Ureter (tissue), 1 donor: ENCODE measurements around the gene PRSS53. TPM values are rescaled to one million over a fixed set of nuclear protein-coding genes. Genes with fewer than 3 reads are reported as not detected.

ENCODE experiments used
- DNase-seq: peaks from one replicate; pipeline ENCODE4 v3.0.0-alpha.2; 2020; ENCODE audit warnings: low spot score
- total RNA-seq: library from RNA; stranded (reverse); gene quantifications from one replicate; pipeline ENCODE4 v1.2.4, GENCODE V29; 2023
- donor health status: DM: yes; HTN: yes; CAD: no.

Gene PRSS53
- total RNA-seq, 1 donor from 2014 or later = 1.2 TPM

DNA sequence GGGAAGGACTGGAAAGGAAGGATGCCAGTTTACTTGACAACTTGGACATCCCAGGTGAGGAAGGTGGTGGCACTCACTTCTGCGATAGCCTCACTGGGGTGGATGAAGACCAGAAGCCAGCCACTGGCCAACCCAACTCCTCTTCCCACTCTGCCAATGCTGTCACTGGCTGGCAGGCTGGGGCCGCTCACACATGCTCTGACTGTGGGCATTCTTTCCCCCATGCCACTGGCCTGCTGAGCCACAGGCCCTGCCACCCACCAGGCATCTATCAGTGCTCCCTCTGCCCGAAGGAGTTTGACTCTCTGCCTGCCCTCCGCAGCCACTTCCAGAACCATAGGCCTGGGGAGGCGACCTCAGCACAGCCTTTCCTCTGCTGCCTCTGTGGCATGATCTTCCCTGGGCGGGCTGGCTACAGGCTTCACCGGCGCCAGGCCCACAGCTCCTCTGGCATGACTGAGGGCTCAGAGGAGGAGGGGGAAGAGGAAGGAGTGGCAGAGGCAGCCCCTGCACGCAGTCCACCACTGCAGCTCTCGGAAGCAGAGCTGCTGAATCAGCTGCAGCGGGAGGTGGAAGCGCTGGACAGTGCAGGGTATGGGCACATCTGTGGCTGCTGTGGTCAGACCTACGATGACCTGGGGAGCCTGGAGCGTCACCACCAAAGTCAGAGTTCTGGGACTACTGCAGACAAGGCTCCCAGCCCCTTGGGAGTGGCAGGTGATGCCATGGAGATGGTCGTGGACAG, 10.0 kb downstream of the PRSS53 start:
- DNase-seq = no peak

DNA sequence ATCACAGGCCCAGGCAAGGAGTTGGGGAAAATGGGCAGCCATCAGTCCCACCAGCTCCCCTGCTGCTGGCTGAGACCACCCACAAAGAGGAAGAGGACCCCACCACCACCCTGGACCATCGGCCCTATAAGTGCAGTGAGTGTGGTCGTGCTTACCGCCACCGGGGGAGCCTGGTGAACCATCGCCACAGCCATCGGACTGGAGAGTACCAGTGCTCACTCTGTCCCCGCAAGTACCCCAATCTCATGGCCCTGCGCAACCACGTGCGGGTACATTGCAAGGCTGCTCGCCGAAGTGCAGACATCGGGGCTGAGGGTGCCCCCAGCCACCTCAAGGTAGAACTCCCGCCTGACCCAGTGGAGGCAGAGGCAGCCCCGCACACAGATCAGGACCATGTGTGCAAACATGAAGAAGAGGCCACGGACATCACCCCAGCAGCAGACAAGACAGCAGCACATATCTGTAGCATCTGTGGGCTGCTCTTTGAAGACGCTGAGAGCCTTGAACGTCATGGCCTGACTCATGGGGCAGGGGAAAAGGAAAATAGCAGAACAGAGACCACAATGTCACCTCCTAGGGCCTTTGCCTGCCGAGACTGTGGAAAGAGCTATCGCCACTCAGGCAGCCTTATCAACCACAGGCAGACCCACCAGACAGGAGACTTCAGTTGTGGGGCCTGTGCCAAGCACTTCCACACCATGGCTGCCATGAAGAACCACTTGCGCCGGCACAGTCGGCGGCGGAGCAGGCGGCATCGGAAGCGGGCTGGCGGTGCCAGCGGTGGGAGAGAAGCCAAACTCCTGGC, 10.9 kb downstream of the PRSS53 start:
- no peak for DNase-seq

DNA sequence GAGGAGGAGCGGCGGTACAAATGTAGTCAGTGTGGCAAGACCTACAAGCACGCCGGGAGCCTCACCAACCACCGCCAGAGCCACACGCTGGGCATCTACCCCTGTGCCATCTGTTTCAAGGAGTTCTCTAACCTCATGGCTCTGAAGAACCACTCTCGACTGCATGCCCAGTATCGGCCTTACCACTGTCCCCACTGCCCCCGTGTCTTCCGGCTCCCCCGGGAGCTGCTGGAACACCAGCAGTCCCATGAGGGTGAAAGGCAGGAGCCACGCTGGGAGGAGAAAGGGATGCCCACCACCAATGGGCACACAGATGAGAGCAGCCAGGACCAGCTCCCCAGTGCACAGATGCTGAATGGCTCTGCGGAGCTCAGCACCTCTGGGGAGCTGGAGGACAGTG, 11.7 kb downstream of the PRSS53 start:
- no peak for DNase-seq

DNA sequence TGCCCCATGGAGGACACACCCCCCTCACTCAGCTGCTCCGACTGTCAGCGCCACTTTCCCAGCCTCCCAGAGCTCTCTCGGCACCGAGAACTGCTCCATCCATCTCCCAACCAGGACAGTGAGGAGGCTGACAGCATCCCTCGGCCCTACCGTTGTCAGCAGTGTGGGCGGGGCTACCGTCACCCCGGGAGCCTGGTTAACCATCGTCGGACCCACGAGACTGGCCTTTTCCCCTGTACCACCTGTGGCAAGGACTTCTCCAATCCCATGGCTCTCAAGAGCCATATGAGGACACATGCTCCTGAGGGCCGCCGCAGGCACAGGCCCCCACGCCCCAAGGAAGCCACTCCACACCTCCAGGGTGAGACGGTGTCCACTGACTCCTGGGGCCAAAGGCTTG, 12.4 kb downstream of the PRSS53 start:
- DNase-seq = no peak

DNA sequence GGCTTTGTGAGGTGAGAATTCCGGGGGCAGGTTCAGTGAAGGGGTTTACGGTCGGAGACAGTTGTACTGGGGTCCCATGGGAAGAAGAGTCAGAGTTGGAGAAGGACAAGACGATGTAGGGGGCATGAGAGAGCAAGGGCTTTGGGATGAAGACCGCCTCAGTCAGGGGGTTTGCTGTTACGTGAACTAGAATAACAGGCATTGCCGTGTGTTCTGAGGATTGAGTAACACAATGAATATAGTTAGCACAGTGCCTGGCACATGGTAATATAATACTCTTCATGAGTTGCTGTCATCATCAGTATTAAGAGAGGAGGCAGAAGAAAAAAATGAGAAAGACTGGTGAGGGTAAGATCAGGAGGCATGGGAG, 13.9 kb downstream of the PRSS53 start:
- no peak for DNase-seq

DNA sequence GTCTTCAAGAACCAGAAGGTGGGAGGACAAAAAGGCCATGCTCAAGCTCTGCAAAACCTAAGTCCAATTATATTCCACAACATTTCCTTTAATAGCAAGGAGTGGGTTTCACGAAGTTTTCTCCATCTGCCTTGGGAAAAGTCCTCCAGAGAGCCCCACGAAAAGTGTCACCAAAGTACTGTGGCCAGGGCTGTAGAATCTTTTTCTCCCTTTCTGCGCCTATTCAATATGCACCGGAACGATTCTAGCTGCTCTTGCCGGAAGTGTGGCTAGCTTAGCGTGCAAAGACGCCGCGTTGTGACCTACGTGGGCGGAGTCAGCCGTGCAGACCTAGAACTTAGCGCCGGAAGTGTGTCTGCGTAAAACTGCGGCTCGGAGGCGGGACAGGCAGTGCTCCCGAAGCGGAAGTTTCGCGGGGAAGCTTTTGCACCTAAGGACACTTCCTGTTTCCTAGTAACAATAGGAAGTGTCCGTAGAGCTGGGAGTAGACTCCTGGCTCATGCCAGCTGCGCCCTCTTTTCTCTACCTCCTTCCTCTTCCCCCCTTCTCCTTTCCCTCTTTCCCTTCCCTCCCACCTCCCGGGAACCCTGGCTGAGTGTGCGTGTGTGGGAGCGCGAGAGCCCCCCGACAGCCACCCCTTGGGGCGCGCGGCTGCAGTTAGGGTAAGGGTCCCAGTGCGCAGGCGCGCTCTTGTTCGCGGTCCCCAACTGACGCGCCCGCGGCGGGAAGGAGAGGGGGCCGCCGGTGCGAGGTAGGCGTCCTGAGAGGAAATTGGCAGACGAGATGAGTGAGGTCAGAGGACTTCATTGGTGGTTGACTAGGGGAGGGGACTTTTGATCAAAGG, 14.6 kb downstream of the PRSS53 start, which contains the start of the genes ZNF646 and ZNF668:
TSS of gene ZNF646 (plus strand) at position 453 of the 844 bp plus-strand sequence. CDS start 1,903 bp downstream, outside the sequence.
TSS of gene ZNF668 (minus strand) at position 271 of the 844 bp plus-strand sequence. CDS start 9,781 bp downstream, outside the sequence.
- DNase-seq = peak; percentile 99

DNA sequence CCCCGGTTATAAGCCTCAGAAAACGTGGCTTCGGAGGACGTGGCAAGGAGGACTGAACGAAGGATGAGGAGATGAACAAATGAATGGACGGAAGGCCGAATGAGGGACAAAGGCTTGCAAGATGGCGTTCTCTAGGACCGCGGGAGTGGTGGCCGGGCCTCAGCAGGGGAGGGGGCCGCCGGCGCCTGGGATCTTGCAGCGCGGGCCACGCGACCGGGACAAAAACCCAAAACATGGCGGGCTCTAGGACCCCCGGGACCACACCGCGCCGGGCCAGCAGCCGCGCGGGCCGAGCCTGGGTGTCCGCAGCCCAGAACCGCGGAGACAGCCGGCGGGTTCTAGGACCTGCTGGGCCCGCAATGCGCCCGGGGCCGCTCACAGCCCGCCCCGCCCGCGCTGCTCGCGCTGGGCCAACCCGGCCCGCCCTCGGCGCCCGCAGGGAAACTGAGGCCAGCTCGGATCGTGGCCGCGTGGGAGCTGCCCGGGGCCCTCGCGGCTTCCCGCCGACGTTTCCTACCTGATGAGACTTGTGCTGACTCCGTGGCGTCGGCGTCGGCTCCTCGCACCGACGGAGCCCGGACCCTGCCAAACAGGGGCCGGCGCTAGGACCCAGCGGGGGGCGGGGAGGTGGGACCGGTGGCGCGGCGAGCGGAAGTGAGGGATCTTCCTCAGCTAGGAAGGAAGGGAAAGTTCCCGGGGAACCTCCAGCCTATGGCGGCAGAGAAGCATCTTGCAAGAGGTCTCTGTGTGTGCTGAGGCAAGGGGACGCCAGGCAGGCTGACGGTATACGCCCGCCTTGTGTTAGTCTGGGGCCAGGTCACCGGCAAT, 15.4 kb downstream of the PRSS53 start:
- DNase-seq = peak; percentile 91

DNA sequence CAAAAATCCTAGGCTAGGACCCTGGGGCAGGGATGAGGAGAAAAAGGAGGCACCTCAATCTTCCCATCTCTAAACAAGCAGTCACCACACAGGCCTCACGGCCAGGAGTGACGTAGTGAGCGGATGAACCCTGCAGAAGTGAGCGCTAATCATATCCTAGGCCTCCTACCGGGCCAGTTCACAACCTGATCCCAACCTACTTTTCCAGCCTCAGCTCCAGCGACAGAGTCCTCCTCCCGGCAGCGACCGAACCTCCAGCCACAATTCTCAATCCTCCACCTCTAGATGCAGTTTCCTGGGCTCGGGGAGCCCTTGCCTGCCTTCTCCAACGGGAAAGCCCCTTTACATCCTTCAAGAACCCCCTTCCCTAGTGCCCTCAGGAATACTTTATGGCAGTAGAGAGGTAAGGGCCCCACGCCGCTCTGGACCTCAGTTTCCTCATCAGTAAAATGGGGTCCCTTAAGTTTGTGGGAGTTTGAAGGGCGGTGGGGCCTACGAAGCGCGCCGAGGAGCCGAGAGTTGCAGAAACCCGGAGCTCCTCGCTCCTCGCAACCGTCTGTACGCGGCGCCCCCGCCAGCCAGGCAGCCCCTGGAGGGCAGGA, 16.1 kb downstream of the PRSS53 start:
- no peak for DNase-seq

DNA sequence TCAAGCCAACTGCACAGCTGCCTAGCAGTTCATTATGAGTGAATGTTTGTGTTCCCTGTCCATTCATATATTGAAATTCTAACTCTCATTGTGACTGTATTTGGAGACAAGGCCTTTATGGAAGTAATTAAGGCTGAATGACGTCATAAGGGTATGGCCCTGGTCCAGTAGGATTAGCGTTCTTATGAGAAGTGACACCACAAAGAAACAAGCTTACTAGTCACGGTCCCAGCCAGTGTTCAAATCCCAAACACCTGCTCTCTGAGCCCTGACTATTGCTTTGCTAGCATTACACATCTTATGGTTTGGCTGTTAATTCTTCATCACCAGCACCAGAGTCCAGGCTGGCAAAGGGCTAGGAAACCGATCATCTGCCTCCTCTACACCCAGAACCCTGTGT, 16.9 kb downstream of the PRSS53 start:
- DNase-seq = no peak

DNA sequence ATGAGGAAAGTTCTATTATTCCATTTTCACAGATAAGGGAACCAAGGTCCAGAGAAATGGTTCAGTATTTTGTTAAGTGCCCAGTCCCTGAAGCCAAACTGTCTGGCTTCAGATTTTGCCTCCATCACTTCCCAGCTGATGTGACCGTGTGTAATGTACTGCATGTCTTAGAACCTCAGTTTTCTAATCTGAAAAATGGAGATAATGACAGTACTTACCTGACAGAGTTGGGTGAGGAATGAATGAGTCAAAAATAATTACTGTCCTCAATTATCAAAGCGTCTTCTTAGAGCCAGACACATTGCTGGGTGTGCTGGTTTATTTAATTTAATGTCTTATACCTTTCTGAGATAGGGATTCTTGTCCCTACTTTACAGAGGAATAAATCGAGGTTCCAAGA, 21.4 kb downstream of the PRSS53 start:
- DNase-seq = no peak

DNA sequence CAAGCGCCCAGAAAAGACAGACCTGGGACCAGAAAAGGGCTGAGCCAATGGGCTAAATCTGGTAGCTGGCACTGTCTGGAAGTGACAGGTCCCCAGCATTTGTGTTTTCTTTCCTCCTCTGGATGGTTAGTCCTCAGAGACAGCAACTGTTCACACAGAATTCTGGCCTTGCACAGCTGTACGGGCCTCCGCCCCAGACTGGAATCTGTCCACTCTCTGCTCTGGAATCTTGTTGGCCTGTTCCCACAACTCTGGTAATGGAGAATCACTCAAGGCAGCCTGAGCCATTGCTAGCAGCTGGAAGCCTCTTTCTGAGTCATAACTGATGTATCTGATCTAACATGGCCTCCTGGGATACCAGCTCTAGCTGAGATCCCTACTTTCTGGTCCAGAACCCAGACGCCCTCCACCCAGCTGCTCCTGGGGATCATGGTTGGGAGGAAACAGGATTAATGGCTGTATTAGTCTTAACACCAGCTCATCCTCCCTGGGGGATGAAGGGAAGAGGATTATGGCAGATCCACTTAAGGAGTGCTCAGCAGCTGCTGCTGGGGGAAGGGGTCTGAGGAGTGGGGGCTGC, 23.8 kb downstream of the PRSS53 start:
- DNase-seq = no peak

DNA sequence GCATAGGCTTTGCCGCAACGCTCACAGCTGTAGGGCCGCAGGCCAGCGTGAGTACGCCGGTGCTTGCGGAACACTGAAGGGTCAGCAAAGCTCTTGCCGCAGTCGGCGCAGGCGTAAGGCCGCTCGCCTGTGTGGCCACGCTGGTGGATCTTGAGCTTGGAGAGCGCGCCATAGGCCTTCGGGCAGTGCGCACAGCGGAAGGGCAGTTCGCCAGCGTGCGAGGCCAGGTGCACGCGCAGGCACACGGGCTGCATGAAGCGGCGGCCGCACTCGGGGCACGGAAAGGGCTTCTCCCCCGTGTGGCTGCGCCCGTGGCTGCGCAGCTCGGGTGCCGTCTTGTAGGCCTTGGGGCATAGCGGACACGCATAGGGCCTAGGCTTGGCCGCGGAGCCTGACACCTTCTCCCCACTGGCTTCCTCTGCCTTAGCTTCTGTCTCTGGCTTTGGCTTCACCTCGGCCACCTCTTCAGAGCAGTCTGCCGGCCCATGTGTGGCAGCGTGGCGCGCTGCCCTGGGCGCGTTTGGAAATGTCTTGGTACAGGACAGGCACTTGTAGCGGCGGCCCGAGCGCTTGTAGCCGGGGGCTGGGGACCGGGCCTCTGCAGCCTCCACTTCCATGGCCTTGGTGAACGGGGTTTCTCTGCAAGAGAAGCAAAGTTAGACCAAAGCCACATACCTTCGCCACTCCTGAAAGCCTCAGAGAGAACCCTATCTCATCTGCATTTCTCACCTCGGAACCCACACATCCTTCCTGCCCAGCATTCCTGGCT, 24.7 kb downstream of the PRSS53 start:
- no peak for DNase-seq

DNA sequence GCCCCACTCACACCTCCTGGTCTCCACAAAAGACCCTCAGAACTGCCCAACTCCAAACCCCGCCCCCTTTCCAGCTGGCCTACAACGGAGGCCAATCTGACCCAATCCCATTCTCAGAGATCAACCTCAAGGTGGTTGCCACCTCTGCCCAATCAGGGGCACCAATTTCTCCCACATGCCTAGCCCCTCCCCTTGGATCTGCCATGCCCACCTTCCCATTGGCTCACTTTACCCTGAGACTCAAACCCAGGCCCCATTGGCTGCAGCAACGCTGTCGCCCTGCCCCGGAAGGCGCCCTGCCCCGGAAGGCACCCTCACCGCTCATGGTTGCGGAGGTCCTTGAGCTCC, 25.3 kb downstream of the PRSS53 start:
- no peak for DNase-seq

DNA sequence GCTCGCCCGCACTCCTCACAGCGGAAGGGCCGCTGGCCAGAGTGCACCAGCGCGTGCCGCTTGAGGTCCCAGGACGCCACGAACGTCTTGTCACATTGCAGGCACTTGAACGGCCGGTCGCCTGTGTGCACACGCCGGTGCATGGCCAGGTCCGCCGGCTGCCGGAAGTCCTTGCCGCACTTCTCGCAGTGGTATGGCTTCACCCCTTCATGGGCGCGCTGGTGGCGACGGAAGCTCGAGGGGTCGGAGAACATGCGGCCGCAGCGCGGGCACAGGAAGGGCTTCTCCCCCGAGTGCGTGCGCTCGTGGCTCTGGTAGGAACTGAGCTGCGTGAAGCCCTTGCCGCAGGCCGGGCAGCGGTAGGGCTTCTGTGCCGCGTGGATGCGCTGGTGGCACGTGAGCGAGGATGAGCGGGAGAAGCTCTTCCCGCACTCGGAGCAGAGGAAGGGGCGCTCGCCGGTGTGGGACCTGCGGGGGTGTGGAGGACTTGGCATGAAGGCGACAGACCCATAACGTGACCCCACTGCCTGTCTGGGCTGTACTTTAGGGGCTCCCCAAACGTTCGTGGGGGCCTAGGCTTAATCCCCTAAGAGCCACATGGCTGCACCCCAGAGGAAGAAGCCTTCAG, 26.8 kb downstream of the PRSS53 start:
- DNase-seq = no peak

DNA sequence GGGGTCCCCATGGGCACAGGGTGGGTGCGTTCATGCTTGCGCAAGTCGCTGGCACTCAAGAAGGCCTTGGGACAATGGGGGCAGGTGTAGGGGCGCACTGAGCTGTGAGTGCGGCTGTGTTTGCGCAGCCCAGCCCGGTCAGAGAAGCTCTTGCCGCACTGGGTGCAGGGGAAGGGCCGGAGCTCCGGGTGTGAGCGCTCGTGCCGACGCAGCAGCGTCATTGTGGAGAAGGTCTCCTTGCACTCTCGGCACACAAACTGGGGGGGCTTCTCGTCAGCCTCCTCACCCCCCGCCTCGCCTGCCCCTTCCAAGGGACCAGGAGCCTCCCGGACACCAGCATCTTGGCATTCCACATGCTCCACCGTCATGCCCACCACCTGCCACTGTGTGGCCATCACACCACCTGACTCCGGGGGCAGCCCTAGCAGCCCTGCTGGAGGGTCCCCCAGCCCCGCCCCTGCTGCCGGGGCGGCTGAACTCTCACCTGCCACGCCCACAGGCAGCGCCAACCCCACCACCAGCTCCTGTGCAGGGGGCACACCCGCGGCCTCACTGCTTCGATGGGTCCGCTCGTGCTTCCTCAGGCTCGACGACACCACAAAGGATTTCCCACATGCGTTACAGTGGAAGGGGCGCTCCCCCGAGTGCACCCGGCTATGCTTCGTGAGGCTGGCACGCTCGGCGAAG, 27.5 kb downstream of the PRSS53 start:
- DNase-seq = no peak

DNA sequence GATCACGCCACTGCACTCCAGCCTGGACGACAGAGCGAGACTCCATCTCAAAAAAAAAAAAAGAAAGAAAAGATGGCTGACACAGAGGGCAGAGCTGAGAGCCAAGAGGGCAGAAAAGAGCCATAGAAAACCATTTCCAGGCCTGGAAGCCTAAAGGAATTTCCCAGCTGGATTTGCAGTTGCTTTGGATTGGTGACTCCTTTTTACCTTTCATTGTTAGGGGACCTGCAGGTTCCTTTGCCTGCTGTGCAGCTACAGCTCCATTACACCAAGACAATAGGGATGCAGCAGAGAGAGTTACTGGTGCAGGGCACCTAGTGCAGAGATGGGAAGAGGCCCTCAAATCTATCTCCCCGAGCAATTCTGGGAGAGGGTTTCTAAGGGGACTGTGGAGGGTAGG, 33.1 kb downstream of the PRSS53 start:
- DNase-seq = no peak

DNA sequence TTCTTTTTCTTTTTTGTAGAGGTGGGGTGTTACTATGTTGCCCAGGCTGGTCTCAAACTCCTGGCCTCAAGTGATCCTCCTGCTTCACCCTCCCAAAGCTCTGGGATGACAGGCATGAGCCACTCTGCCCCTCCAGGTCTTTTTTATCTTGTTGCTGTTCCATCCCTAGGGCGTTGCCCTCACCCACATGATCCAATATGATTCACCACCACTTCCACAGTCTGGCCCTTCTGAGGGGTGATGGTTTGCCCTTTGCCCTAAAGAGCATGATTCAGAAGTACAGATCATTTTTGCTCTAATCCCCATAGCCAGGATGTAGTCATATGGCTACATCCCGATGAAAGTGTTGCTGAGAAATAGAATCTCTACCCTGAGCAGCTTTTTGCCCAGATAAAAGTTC, 36.6 kb downstream of the PRSS53 start:
- no peak for DNase-seq

DNA sequence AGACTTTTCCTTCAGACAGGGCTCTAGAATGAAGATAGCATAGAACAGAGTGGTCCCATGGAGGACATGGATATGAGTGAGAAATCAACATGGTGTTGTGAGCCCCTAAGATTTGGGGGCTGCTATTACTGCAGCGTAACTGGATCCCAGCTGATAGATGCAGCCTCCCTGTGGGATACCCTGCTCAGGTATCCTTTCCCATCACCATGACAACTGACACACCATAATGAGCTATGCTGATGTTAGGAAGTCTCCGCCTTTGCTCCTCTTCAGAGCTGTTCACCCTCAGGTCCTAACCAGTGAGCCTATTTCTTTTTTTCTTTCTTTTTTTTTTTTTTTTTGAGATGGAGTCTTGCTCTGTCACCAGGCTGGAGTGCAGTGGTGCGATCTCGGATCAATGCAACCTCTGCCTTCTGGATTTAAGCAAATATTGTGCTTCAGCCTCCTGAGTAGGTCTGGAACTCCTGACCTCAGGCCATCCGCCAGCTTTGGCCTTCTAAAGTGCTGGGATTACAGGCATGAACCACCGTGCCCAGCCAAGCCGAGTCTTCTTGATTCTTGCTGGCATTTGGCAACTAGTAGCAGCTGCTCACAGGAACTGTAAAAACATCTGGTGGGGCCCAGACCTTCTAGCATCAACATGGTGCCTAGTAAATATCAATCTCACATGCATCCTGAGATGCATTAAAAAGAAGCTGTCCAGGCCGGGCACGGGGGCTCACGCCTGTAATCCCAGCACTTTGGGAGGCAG, 38.3 kb downstream of the PRSS53 start:
- DNase-seq = no peak
